GM10847 (cell line): ENCODE data around the gene NIPAL4.

Experiments
- POLR2A ChIP-seq: IDR thresholded peaks from 2 replicates; pipeline ENCODE4 v1.6.1; 2011; ENCODE audit not compliant: insufficient read length; ENCODE audit errors: extremely low read depth

NIPAL4 gene

DNA sequence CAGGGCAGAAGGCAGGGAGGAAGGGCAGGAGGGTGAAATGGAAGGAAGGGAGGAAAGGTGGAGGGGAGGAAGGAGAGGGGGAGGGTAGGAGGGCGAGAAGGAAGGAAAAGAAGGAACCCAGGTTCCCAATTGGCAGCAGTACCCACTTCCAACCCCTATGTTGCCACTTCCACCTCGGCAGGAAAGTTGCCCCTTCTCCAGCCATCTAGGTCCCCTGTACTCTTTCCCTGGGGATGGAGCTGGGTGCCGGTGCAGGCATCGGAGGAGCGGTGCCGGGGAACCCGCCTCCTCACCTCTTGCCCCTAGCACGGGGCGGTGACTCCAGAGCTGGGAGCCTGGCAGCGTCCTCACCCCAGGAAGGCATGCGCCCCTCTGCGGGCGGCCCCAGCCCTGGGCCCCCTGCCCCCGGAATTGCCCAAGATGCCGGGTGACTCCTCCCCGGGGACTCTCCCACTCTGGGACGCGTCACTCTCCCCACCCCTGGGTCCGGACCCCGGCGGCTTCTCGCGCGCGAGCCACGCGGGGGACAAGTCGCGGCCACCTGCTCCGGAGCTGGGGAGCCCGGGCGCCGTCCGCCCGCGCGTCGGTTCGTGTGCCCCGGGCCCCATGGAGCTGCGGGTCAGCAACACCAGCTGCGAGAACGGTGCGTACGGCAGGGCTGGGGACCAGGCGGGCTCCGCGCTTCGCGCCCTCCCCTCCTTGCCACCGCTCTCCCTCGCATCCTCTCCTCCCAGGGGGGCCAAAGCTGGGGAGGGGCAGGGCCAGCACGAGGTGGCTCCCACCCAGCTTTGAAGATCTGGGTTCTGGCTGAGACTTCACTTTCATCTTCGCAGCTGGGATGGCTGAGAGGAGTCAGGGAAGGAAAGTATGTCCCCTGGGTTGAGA is at the start of gene NIPAL4:
Gene NIPAL4, plus strand, starts transcription at position 499 of the 885 bp plus-strand sequence. Its CDS starts 108 bp downstream, at position 607.
- no peak for TF ChIP-seq POLR2A

DNA sequence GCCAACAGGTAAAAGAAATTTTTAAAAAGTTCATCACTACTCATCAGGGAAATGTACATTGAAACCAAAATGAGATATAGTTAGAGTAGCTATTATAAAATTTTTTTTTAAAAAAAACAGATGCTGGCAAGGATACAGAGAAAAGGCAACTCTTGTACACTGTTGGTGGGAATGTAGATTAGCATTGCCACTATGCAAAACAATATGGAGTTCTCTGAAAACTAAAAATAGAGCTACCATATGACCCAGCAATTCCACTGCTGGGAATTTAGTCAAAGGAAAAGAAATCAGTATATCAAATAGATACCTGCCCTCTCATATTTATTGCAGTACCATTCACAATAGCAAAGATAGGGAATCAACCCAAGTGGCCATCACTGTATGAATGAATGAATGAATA is 44.2 kb upstream of the NIPAL4 start:
- no peak for TF ChIP-seq POLR2A

DNA sequence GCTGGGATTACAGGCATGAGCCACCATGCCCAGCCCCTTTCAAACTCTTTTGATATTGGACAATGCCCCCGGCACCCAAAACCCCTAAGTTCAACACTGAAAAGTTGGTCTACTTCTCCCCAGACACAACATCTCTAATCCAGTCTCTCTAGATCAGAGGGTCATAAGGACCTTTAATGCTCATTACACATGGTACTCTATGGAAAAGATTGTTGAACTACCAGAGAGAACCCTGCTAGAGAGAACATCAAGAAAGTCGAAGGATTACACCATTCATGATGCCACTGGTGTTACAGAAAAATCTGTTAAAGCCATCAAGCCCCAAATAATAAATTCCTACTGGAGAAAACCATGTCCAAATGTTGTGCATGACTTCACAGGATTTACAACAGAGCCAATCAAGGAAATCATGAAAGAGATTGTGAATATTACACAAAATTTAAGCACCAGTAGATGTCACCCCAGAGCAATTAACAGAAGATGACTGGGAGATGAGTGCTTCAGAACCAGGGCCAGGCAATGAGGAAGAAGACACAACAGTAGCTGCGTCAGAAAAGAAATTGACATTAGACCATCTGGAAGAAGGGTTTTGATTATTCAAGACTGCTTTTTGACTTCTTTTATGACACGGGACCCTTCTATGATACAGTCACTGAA is 28.3 kb upstream of the NIPAL4 start:
- no peak for TF ChIP-seq POLR2A

DNA sequence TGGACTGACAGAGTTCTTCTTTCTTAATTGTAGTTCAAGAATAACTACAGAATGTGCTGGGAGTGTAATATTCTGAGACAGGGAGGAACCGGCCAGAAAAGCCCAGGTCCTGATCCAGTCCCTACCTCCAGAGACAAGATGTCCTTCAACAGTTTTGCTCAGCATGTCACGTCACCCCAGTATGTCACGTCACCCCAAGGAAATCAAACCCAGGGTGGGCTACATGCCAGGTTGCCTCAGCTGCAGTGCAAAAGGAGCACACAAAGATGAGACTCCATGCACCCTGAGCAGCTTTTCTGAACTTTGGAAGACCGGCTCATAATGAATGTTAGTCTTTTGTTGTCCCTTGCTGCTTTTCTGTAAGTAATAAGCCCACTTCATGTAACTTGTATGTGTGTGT is 25.9 kb upstream of the NIPAL4 start:
- TF ChIP-seq POLR2A = no peak

DNA sequence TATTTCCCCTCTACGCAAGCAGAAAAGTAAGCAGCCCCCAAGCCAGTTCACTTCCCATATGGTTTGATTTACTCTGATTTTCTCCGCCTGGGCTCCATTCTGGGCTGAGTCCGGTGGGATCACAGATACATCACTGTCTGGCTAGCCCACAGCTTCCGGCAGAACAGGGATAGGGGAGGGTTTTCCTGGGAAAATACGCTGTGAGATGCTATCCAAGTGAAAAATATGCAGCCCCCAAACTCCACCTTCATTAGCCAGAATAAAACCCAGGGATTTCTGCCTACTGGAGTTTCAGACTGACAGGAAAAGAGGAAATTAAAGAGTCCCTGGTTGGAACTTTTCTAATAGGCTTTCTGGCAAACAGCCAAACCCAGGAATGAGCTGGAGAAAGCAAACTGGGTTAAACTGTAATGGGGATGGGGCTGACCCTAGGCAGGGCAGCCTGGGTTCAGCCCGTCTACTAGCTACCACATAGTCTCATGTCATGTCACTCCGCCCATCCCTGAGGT is 16.9 kb upstream of the NIPAL4 start:
- no peak for TF ChIP-seq POLR2A

DNA sequence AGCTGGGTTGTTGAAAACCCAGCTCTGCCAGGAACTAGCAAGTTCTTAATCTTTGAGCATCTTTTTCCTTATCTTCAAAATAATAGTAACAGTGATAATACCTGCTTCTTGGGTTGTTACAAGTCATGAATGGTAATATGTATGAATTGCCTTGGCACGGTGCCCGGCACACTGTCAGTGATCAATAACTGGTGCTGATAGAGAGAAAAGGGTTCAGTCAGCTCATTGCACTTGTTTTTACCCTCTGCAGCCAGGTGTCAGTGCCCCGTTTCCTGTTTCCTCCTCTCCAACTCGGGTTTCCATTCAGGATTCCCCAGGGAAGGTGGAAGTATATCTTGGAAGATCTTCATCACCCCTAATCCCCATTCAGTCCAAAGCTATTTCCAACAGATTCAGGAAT is 15.8 kb upstream of the NIPAL4 start:
- TF ChIP-seq POLR2A = no peak

DNA sequence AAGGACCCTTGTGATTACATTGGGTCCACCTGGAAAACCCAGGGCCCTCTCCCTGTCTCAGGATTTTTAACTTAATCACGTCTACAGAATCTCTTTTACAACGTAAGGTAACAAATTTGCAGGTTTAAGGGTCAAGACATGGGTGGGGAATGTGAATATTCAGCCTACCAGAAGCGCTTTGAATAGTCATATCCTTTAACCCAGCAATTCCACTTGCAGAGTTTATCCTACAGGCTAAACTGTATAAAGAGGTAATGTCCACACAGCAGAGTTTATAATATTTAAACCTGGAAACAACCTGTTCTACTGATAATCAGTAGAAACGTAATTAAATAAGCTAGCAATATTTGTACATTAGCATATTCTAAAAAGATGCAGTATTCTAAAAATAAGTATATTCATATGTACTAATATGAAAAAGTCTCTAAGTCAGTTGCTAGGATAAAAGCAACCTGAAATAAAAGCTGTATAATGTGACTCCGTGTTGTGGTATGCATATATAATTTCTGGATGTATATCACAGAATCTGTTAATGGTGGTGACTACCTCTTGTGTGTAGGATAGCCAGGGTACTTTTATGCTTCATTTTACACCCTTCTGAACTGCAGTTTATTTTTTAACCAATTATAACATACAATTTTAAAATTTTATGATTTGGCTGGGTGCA is 14.1 kb upstream of the NIPAL4 start:
- TF ChIP-seq POLR2A = no peak

DNA sequence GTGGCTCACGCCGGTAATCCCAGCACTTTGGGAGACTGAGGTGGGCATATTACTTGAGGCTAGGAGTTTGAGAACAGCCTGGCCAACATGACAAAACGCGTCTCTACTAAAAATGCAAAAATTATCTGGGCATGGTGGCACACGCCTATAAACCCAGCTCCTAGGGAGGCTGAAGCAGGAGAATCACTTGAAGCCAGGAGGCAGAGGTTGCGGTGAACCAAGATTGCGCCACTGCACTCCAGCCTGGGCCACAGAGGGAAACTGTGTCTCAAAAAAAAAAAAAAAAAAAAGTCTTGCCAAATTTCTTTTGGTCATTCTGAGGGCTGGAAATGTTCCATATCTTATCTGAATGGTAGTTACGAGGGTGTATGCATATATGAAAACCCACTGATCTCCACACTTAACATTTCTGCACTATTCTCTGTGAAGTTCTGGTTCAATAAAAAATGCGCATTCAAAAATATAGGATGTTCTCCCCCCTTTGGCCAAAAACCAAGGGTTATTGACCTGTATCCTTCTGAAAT is 13.5 kb upstream of the NIPAL4 start:
- TF ChIP-seq POLR2A = no peak

DNA sequence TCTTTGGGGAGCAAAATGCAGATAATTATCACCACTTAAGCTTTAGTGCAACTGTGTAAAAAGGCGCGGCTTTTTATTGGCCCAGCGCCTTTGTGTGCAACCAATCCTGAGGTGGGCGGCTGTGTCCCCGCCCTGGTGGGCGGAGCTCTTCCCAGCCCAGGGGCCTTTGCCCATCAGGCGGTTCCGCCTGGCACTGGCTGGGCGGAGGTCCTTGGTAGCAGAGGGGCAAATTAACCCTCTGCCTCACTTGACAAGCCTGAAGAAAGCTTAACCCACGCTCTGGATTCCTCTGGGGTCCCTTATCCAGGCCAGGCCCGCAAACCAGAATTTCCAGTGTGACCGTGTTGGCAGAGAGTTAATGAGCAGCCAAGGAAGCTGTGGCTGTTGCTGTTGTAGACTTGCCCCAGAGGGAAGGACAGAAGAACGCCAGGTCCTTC is 12.8 kb upstream of the NIPAL4 start:
- no peak for TF ChIP-seq POLR2A

DNA sequence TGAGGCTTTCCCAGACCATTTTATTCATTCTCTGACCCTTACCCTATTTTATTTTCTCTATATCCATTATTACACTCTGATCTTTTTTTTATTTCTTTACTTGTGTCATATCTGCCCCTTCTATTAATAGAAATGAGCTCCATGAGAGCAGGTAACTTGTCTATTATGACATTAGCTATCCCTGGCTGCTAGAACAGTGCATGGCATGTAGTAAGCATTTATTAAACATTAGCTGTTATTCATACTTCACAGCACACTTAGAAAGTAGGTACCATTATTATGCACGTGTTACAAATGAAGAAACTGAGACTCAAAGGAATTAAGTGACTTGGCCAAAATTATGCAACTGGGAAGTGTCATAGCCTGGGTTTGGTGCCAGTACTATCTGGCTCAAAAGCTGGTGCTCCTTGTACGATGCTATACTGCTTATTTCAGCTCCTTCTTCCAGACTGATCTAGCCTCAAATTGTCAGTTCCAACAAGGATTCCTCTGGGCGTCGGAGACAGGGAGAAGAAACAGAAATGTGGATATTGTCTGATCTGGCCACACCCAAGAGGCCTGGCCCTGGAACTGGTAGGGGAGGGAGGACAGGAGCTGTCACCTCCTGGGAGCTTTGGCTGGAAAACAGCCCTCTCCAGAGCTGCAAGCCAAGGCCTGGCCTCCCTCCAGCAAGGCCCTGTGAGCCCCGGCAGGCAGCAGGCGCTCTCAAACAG is 10.8 kb upstream of the NIPAL4 start:
- no peak for TF ChIP-seq POLR2A

DNA sequence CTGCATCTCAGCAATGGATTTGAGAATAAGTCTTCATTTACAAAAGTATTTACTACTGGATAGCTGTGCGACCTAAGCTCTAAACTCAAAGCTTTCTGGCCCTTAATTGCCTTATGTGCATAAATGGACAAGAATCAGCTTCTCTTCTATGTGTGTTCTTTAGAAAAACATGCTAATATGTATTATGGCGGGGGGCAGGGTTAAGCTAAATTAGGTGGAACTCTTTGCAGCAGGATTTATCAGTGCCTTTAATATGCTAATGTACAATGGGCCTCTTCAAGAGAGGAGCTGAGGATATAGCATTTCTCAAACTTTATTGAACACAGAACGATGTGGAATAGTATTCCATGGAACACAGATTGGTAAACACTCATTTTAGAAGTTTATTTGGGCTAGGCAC is 10.0 kb upstream of the NIPAL4 start:
- no peak for TF ChIP-seq POLR2A

DNA sequence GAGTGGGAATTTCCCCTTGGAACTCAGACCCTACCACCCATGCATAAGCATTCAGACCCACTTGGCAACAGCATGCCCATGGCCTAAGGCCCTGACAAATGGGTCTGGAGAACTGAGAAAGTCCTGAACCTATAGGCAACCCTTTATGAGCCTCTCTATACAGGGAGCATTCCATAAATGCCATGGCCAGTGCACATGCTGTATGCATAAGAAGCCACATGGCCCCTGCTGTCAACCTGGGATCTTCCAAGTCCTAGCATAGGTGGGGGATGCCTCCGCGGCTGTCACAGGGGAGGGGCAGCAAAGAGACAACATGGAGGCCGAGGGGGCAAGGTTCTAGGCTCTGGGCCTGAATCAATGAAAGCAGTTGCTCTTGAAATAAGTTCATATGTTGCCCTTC is 8.2 kb upstream of the NIPAL4 start:
- TF ChIP-seq POLR2A = no peak

DNA sequence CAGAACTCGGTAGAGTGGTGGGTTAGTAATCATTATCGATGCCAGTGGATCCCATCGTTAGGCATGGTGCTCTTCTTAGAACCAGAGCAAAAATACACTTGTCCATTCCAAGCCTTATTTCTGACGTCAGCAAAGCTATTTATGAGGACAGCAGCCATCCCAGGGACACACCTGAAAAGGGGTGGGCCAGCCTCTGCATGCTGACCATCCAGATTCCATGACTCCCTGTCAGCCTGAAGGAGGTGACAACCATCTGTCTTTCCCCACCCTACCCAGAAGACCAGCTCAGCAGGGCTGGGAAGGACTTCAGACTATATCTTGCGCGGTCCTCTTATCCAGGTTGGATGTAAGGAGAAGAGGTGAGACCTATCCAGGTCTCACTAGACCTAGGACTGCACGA is 5.7 kb upstream of the NIPAL4 start:
- no peak for TF ChIP-seq POLR2A

DNA sequence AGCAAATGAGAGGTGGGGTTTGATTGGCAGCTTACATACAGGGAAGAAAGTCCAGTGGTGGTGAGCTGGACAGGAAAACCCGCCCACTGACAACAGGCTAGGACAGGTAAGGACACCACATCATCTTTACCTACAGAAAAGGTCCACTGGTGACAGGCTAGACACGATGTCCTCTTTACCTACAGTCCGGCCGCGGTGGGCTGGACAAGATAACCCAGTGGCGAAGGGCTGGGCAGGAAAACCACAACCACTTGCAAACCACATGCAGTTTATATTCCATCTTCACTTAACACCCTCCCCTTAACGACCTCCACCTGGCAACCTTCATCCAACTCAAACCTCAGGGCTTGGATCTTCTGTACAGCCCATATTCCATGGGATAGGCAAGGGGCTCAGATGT is 5.0 kb upstream of the NIPAL4 start:
- no peak for TF ChIP-seq POLR2A

DNA sequence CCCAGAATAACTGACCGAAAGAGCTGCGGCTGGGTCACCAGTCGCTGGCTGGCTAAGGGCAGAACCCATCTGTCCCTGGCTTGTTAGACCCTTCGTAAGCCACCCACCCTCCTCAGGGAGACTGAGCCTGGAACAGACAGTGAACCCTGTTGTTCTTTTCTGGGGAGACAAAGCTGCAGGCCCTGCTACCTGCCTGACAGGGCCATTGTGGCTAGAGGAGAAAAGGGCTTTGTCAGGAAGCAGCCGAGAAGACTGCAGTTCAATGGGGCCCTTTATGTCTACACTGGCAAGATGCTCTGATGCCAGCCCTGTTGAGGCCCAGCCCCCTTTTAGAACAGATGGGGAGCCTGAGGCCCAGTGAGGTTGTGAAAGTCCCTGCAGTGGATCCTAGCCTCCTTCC is 3.7 kb upstream of the NIPAL4 start:
- no peak for TF ChIP-seq POLR2A
